GM21447 (cell line): Measurements from ENCODE around the gene ZNF296.

Source experiments
- ATAC-seq: cut with Tn5 transposase; IDR thresholded peaks from one replicate; pipeline ENCODE4 v1.9.1; 2021; ENCODE audit not compliant: unreplicated experiment

ZNF296 gene

DNA sequence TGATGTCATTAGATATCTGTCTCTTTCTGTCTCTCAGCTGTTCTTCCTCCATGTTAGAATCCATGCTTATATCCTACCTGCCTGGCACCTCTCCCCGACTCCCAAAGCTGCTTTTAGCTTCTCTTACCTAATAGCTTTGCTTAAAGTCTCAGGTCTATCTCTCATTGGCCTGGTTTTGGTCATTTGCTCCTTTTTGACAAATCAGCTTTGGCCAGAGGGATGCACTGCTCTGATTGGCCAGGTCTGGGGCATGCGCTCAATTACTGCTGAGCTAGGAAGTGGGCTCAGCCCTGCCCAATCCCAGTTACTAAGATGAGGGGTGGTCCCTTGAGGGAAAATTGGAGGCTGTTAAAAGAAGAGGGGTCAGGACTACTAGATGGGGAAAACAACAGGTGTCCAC is 48.9 kb downstream of the ZNF296 start:
- ATAC-seq, result no peak

- no peak for ATAC-seq
Measured at GRCh38 chr19:45025264-45025663, 51.0 kb downstream of the ZNF296 start.

GRCh38 chr19:45023048-45023447 is 53.2 kb downstream of the ZNF296 start:
- ATAC-seq, result no peak

- no peak for ATAC-seq
Measured at GRCh38 chr19:45021971-45022370, 54.3 kb downstream of the ZNF296 start.
